Ramos (cell line): ENCODE measurements around the gene TRAF1.

Experiments
- in situ Hi-C: fragments of 300-500 bp; cut with MboI; formaldehyde crosslinking; loops from one replicate; pipeline ENCODE4 v1.14.3; 2022; ENCODE audit warnings: low sequenced_read_pairs; ENCODE audit not compliant: unreplicated experiment

The TRAF1 gene

GRCh38 chr9:120892748-120893610 is 33.6 kb downstream of the TRAF1 start:
- in situ Hi-C loops = loop anchor here (25.0 kb wide), 1 partner anchor 1044 kb away; no protein-coding TSS in a partner anchor

GRCh38 chr9:120891884-120892747 is 34.5 kb downstream of the TRAF1 start:
- in situ Hi-C loops = loop anchor here (25.0 kb wide), 1 partner anchor 1045 kb away; no protein-coding TSS in a partner anchor

- in situ Hi-C loops = loop anchor here (25.0 kb wide), 1 partner anchor 1046 kb away; no protein-coding TSS in a partner anchor
Observed at GRCh38 chr9:120891245-120891883, 35.2 kb downstream of the TRAF1 start.

- in situ Hi-C loops = loop anchor here (25.0 kb wide), 1 partner anchor 1047 kb away; no protein-coding TSS in a partner anchor
Observed at GRCh38 chr9:120890320-120891244, 36.0 kb downstream of the TRAF1 start.

GRCh38 chr9:120889606-120890271 is 36.9 kb downstream of the TRAF1 start:
- in situ Hi-C loops = loop anchor here (25.0 kb wide), 1 partner anchor 1048 kb away; no protein-coding TSS in a partner anchor

DNA sequence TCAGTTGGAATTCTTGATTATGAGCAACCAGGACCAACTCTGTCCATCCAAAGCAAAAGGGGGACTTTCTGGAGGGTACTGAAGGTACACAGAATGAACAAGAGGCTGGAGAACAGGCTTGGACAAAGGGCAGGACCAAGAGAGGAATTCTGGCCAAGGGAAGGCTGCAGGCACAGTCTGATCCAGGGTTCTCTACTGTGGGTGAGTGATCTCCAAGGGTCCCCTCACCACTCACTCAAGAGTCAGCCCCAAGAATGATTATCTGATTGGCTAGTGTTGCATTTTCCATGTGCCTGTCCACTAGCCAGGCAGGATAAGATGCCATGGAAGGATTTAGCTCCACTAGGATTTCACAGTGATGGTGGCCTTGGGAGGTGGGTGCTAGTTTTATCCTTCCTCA is 38.0 kb downstream of the TRAF1 start:
- in situ Hi-C loops = loop anchor here (25.0 kb wide), 1 partner anchor 1049 kb away; no protein-coding TSS in a partner anchor

GRCh38 chr9:120886490-120886967 is 40.1 kb downstream of the TRAF1 start:
- in situ Hi-C loops = loop anchor here (25.0 kb wide), 1 partner anchor 1051 kb away; no protein-coding TSS in a partner anchor

GRCh38 chr9:120885958-120886357 is 40.6 kb downstream of the TRAF1 start:
- in situ Hi-C loops = loop anchor here (25.0 kb wide), 1 partner anchor 1051 kb away; no protein-coding TSS in a partner anchor

GRCh38 chr9:120885457-120885856 is 41.1 kb downstream of the TRAF1 start:
- in situ Hi-C loops = loop anchor here (25.0 kb wide), 1 partner anchor 1052 kb away; no protein-coding TSS in a partner anchor

DNA sequence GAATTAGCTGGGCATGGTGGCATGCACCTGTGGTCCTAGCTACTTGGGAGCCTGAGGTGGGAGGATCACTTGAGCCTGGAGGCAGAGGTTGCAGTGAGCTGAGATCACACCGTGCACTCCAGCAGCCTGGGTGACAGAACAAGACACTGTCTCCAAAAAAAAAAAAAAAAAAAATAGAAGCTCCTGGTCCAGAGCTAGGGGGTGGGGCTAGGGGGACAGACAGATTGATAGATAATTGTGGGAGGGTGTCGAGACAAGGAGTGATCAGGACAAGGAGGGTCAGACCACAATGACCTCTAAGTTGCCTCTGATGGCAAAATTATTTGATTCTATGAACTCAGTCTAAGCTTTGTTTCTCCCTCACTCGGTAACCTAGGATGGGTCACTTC is 43.0 kb downstream of the TRAF1 start:
- in situ Hi-C loops = loop anchor here (25.0 kb wide), 1 partner anchor 1054 kb away; no protein-coding TSS in a partner anchor

DNA sequence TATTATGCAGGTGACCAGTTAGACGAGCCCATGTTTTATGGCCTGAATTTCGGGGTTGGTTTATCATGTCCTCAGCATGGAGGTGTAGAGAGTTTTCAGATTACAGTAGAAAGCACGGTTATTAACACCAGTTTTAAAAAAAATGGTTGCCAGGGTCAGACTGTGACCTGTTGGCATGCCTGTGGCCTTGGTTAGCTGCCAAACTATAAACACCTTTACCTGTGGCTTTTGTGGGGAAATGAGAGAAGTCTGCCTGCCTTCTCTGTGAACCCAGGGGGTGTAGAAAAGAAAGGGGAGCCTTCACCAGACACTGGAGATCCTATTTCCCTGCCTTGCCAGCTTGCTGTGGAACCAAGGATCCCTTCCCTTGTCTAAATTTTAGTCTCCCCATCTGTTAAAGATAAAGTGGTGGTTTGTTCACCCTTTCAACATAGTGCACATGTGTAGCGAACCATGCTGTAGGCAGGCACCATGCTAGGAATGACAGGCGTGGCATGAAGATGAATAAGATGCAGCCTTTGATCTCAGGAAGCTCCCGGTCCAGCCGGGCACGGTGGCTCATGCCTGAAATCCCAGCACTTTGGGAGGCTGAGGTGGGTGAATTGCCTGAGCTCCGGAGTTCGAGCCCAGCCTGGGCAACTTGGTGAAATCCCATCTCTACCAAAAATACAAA is 43.5 kb downstream of the TRAF1 start:
- in situ Hi-C loops = loop anchor here (25.0 kb wide), 1 partner anchor 1054 kb away; no protein-coding TSS in a partner anchor

GRCh38 chr9:120879446-120879845 is 47.1 kb downstream of the TRAF1 start:
- in situ Hi-C loops = loop anchor here (10.0 to 25.0 kb wide), 2 partner anchors 195 to 1058 kb away; partner anchors contain the start of gene CNTRL

GRCh38 chr9:120878188-120879130 is 48.1 kb downstream of the TRAF1 start:
- in situ Hi-C loops = loop anchor here (10.0 to 25.0 kb wide), 2 partner anchors 196 to 1059 kb away; partner anchors contain the start of gene CNTRL

GRCh38 chr9:120877276-120878034 is 49.1 kb downstream of the TRAF1 start:
- in situ Hi-C loops = loop anchor here (10.0 to 25.0 kb wide), 2 partner anchors 197 to 1060 kb away; partner anchors contain the start of gene CNTRL

- in situ Hi-C loops = loop anchor here (10.0 to 25.0 kb wide), 2 partner anchors 198 to 1060 kb away; partner anchors contain the start of gene CNTRL
Observed at GRCh38 chr9:120876842-120877240, 49.8 kb downstream of the TRAF1 start, which contains the start of gene PHF19. PHF19 (minus strand) TSS chr9:120877188; CDS start chr9:120874741, 2,447 bp downstream.
